Cortex of kidney (tissue), 1 donor: ENCODE results near the gene PDGFB.

Experiments used
- DNase-seq: peaks from one replicate; lab custom pipeline; 2025; lab: John Stamatoyannopoulos, UW

PDGFB gene

GRCh38 chr22:39244496-39245129 lies at the start of gene PDGFB:
TSS of gene PDGFB (minus strand) at chr22:39244982. CDS start at chr22:39243963, 1,019 bp downstream.
- no peak for DNase-seq

GRCh38 chr22:39293766-39294368 lies 49.1 kb upstream of the PDGFB start:
- no peak for DNase-seq

GRCh38 chr22:39292561-39293074 lies 47.8 kb upstream of the PDGFB start:
- no peak for DNase-seq

- DNase-seq = no peak
Observed at GRCh38 chr22:39292031-39292462, 47.3 kb upstream of the PDGFB start.

- no peak for DNase-seq
Observed at GRCh38 chr22:39291523-39291922, 46.7 kb upstream of the PDGFB start.

GRCh38 chr22:39290724-39291161 lies 46.0 kb upstream of the PDGFB start:
- no peak for DNase-seq

- DNase-seq = no peak
Observed at GRCh38 chr22:39289975-39290720, 45.4 kb upstream of the PDGFB start.

- DNase-seq = no peak
Observed at GRCh38 chr22:39289533-39289932, 44.8 kb upstream of the PDGFB start.

- DNase-seq = no peak
Observed at GRCh38 chr22:39288135-39288898, 43.5 kb upstream of the PDGFB start.

GRCh38 chr22:39287076-39287725 lies 42.4 kb upstream of the PDGFB start:
- DNase-seq = no peak

- no peak for DNase-seq
Observed at GRCh38 chr22:39284983-39285382, 40.2 kb upstream of the PDGFB start.

- no peak for DNase-seq
Observed at GRCh38 chr22:39284142-39284980, 39.6 kb upstream of the PDGFB start.

GRCh38 chr22:39283322-39284141 lies 38.8 kb upstream of the PDGFB start:
- no peak for DNase-seq

- DNase-seq = no peak
Observed at GRCh38 chr22:39282645-39283321, 38.0 kb upstream of the PDGFB start.

- DNase-seq = no peak
Observed at GRCh38 chr22:39281126-39281525, 36.3 kb upstream of the PDGFB start.

- no peak for DNase-seq
Observed at GRCh38 chr22:39280250-39280649, 35.5 kb upstream of the PDGFB start.

GRCh38 chr22:39279170-39279850 lies 34.5 kb upstream of the PDGFB start:
- DNase-seq = no peak

GRCh38 chr22:39278040-39278439 lies 33.3 kb upstream of the PDGFB start:
- DNase-seq = no peak
